Bronchial epithelial cell (primary cell): ENCODE data around the gene MGAT5. TPM values are rescaled to one million over a fixed set of nuclear protein-coding genes. Genes with fewer than 3 reads are reported as not detected.
A peak's percentile ranks its signal among the peaks of the same experiment; 100 is the strongest.

Experiments used
- DNase-seq: peaks from one replicate; pipeline ENCODE4 v3.0.0-alpha.2; 2010; ENCODE audit warnings: low read depth
- FAIRE-seq: peaks from 2 replicates; lab custom pipeline; 2011; peaks lifted over from hg19 to GRCh38; lab: Jason Lieb, UNC
- H3K27me3 ChIP-seq: 2 replicates; pipeline ENCODE4 v1.5.1; 2011; ENCODE audit warnings: low read length; ENCODE audit not compliant: control insufficient read depth, insufficient read depth
- H3K36me3 ChIP-seq: 2 replicates; pipeline ENCODE4 v1.5.1; 2011; ENCODE audit warnings: low read length; ENCODE audit not compliant: control insufficient read depth, insufficient read depth
- H3K4me3 ChIP-seq: 2 replicates; pipeline ENCODE4 v1.5.1; 2011; ENCODE audit warnings: mild to moderate bottlenecking, low read depth, low read length, control low read depth
- total RNA-seq: library from RNA; depleted of rRNA; stranded (reverse); fragments of >200 nt; gene quantifications from 2 replicates; pipeline ENCODE4 v1.2.1, GENCODE V29; 2014
- TF ChIP-seq, protein P1 (sequence below): IDR thresholded peaks from 2 replicates; pipeline ENCODE4 v1.5.1; 2011; ENCODE audit warnings: mild to moderate bottlenecking, moderate library complexity, low read length, control low read depth, inconsistent platforms; ENCODE audit not compliant: insufficient read depth, severe bottlenecking

Gene MGAT5
- total RNA-seq, 1 donor from 2014 or later = 48.7 TPM

- TF ChIP-seq, protein P1, sequence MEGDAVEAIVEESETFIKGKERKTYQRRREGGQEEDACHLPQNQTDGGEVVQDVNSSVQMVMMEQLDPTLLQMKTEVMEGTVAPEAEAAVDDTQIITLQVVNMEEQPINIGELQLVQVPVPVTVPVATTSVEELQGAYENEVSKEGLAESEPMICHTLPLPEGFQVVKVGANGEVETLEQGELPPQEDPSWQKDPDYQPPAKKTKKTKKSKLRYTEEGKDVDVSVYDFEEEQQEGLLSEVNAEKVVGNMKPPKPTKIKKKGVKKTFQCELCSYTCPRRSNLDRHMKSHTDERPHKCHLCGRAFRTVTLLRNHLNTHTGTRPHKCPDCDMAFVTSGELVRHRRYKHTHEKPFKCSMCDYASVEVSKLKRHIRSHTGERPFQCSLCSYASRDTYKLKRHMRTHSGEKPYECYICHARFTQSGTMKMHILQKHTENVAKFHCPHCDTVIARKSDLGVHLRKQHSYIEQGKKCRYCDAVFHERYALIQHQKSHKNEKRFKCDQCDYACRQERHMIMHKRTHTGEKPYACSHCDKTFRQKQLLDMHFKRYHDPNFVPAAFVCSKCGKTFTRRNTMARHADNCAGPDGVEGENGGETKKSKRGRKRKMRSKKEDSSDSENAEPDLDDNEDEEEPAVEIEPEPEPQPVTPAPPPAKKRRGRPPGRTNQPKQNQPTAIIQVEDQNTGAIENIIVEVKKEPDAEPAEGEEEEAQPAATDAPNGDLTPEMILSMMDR = no peak
- Histone ChIP-seq H3K27me3 (no peaks in the 10 kb centered on the region), H3K36me3 (no peaks in the 10 kb centered on the region), H3K4me3 (no peak overlapping the region)
- no peak for DNase-seq
- no peak for FAIRE-seq
Observed at GRCh38 chr2:134301928-134302260, 48.0 kb downstream of the MGAT5 start.

- no peak for FAIRE-seq
- H3K36me3 ChIP-seq = no peaks in the 10 kb centered on the region
- no peaks in the 10 kb centered on the region for H3K27me3 ChIP-seq
- TF ChIP-seq, protein P1 = no peak
- no peak overlapping the region for H3K4me3 ChIP-seq
- DNase-seq = no peak
Observed at GRCh38 chr2:134304394-134305108, 50.7 kb downstream of the MGAT5 start.

GRCh38 chr2:134305109-134305491, 51.2 kb downstream of the MGAT5 start:
- FAIRE-seq = no peak

GRCh38 chr2:134306521-134306920, 52.6 kb downstream of the MGAT5 start:
- H3K27me3 ChIP-seq = no peaks in the 10 kb centered on the region
- H3K4me3 ChIP-seq = no peak overlapping the region
- DNase-seq = peak; percentile 68
- no peak for FAIRE-seq
- H3K36me3 ChIP-seq = no peaks in the 10 kb centered on the region
- TF ChIP-seq, protein P1 = no peak

More at GRCh38 chr2:134305109-134305491, 51.2 kb downstream of the MGAT5 start:
- Histone ChIP-seq H3K27me3 (no peaks in the 10 kb centered on the region), H3K4me3 (no peak overlapping the region), H3K36me3 (no peaks in the 10 kb centered on the region)
- no peak for DNase-seq
- TF ChIP-seq, protein P1 = no peak

DNA sequence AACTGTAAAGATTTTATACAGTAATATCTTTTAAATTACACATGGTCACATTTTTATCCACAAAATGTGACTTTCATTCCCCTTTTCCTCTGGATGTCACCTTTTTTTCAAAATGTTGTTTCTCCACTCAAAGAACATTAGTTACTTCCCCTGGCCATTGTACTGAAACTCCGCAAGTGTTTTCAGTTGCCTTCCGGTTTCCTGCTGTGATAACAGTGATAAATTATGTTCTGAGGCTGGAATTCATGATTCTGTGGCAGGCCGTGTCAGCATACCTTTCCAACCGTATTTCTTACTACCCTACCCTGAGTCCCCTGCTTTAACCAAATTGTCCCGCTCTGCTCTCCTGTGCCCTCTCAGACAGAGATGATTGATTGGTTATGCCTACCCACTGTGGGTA, 53.5 kb downstream of the MGAT5 start:
- TF ChIP-seq, protein P1 = no peak
- no peak for DNase-seq
- H3K27me3 ChIP-seq = no peaks in the 10 kb centered on the region
- FAIRE-seq = no peak
- H3K4me3 ChIP-seq = no peak overlapping the region
- H3K36me3 ChIP-seq = no peaks in the 10 kb centered on the region
